H1 (cell line): ENCODE measurements around the gene RNF126. TPM values are rescaled to one million over a fixed set of nuclear protein-coding genes. Genes with fewer than 3 reads are reported as not detected.
A peak's percentile ranks its signal among the peaks of the same experiment; 100 is the strongest.

Source experiments
- CTCF ChIA-PET: fragments of 300-600 bp; sonication (Branson Sonifier 250); formaldehyde crosslinking; loops from one replicate; lab custom pipeline; 2021; ENCODE audit not compliant: partially characterized antibody; lab: Charles Lee
- POLR2A ChIA-PET: fragments of 300-600 bp; sonication (Branson Sonifier 250); formaldehyde crosslinking; loops from one replicate; lab custom pipeline; 2021; ENCODE audit warnings: inconsistent platforms; ENCODE audit not compliant: partially characterized antibody; lab: Charles Lee
- DNase-seq, 2 experiments: peaks; one replicate each; pipeline versions ENCODE4 v3.0.0 to v3.0.0-alpha.2; 2010 to 2022; ENCODE audit warnings: low spot score in 2 of 2, low read depth in 1 of 2, mixed read lengths in 1 of 2
- FAIRE-seq: peaks from 2 replicates; lab custom pipeline; 2011; peaks lifted over from hg19 to GRCh38; lab: Jason Lieb, UNC
- H2AFZ ChIP-seq: 2 replicates; pipeline ENCODE4 v1.8.1; 2012; ENCODE audit warnings: low read length, inconsistent platforms
- H2AK5ac ChIP-seq: 2 replicates; pipeline ENCODE4 v1.6.1; 2013; ENCODE audit warnings: low read depth, low read length
- H2BK120ac ChIP-seq: replicated peaks from 2 replicates; pipeline ENCODE3; 2013; ENCODE audit warnings: low read depth, low read length, inconsistent platforms
- H2BK12ac ChIP-seq: 2 replicates; pipeline ENCODE4 v1.6.1; 2013; ENCODE audit warnings: low read depth, low read length
- H2BK15ac ChIP-seq: 2 replicates; pipeline ENCODE4 v1.6.1; 2013; ENCODE audit warnings: low read length
- H2BK20ac ChIP-seq: 2 replicates; pipeline ENCODE4 v1.6.1; 2013; ENCODE audit warnings: low read length
- H2BK5ac ChIP-seq: 2 replicates; pipeline ENCODE4 v1.6.1; 2013; ENCODE audit warnings: low read depth, low read length
- H3K14ac ChIP-seq: 2 replicates; pipeline ENCODE4 v1.6.1; 2013; ENCODE audit warnings: inconsistent platforms; ENCODE audit not compliant: insufficient read length
- H3K18ac ChIP-seq: 2 replicates; pipeline ENCODE4 v1.6.1; 2013; ENCODE audit warnings: low read length; ENCODE audit errors: extremely low read depth
- H3K23ac ChIP-seq: 2 replicates; pipeline ENCODE4 v1.6.1; 2013; ENCODE audit warnings: inconsistent platforms; ENCODE audit not compliant: insufficient read length
- H3K23me2 ChIP-seq: 2 replicates; pipeline ENCODE4 v1.6.1; 2013; ENCODE audit warnings: low read depth, low read length
- H3K27ac ChIP-seq: 2 replicates; pipeline ENCODE4 v1.6.1; 2011; ENCODE audit warnings: low read depth, low read length, inconsistent platforms
- H3K27me3 ChIP-seq, 4 experiments: replicated peaks in 1 of 4; 1 replicate in 1 of 4; 2 replicates in 3 of 4; pipeline versions ENCODE4 v1.6.1 to v1.8.1; 2011 to 2013; ENCODE audit warnings: low read length in 3 of 4, mild to moderate bottlenecking in 3 of 4, inconsistent platforms in 2 of 4, mixed read lengths in 2 of 4, moderate library complexity in 1 of 4; ENCODE audit not compliant: control insufficient read depth in 3 of 4, insufficient read depth in 3 of 4; ENCODE audit errors: extremely low read depth in 1 of 4
- H3K36me3 ChIP-seq, 4 experiments: 2 replicates each; pipeline versions ENCODE4 v1.6.1 to v1.8.1; 2011 to 2013; ENCODE audit warnings: mild to moderate bottlenecking in 4 of 4, low read length in 3 of 4, moderate library complexity in 2 of 4, control low read depth in 1 of 4, inconsistent platforms in 1 of 4; ENCODE audit not compliant: insufficient read depth in 4 of 4, control insufficient read depth in 2 of 4
- H3K4ac ChIP-seq: replicated peaks from 2 replicates; pipeline ENCODE3; 2013; ENCODE audit warnings: low read length, low read depth, mixed read lengths, inconsistent platforms; ENCODE audit not compliant: insufficient read length
- H3K4me1 ChIP-seq, 4 experiments: replicated peaks in 1 of 4; 1 replicate in 1 of 4; 2 replicates in 3 of 4; pipeline versions ENCODE4 v1.6.1 to v1.8.1; 2011 to 2013; ENCODE audit warnings: low read length in 3 of 4, inconsistent platforms in 2 of 4, mixed read lengths in 1 of 4; ENCODE audit not compliant: insufficient read depth in 4 of 4, control insufficient read depth in 3 of 4
- H3K4me2 ChIP-seq, 2 experiments: 2 replicates each; pipeline versions ENCODE4 v1.6.1 to v1.8.1; 2011 to 2013; ENCODE audit warnings: low read depth in 2 of 2, low read length in 2 of 2, control low read depth in 1 of 2, inconsistent platforms in 1 of 2, mild to moderate bottlenecking in 1 of 2; ENCODE audit not compliant: insufficient read depth in 1 of 2
- H3K4me3 ChIP-seq, 4 experiments: fragments of 200-600, 300-600 bp in 1 of 4; sonication (generic), shearing (Covaris generic), sonication (Bioruptor Twin) in 1 of 4; 2 replicates each; pipeline versions ENCODE4 v1.5.1 to v1.8.1; 2011 to 2016; ENCODE audit warnings: low read length in 4 of 4, low read depth in 3 of 4, control low read depth in 2 of 4, inconsistent platforms in 2 of 4, mild to moderate bottlenecking in 2 of 4, mixed read lengths in 1 of 4, moderate library complexity in 1 of 4; ENCODE audit not compliant: insufficient read depth in 2 of 4; ENCODE audit errors: extremely low read depth in 1 of 4
- H3K56ac ChIP-seq: replicated peaks from 2 replicates; pipeline ENCODE3; 2013; ENCODE audit warnings: low read depth, mild to moderate bottlenecking, mixed read lengths, low read length, inconsistent platforms; ENCODE audit not compliant: insufficient read length
- H3K79me1 ChIP-seq: 2 replicates; pipeline ENCODE4 v1.6.1; 2013; ENCODE audit warnings: low read depth, low read length, control low read depth
- H3K79me2 ChIP-seq, 2 experiments: 2 replicates each; pipeline versions ENCODE4 v1.6.1 to v1.8.1; 2012 to 2013; ENCODE audit warnings: low read length in 2 of 2, mild to moderate bottlenecking in 2 of 2, inconsistent platforms in 1 of 2; ENCODE audit not compliant: insufficient read depth in 2 of 2, control insufficient read depth in 1 of 2
- H3K9ac ChIP-seq, 4 experiments: replicated peaks in 1 of 4; 1 replicate in 1 of 4; 2 replicates in 3 of 4; pipeline versions ENCODE4 v1.6.1 to v1.8.1; 2011 to 2013; ENCODE audit warnings: low read depth in 3 of 4, low read length in 3 of 4, control low read depth in 2 of 4, mild to moderate bottlenecking in 2 of 4, moderate library complexity in 2 of 4, inconsistent platforms in 1 of 4; ENCODE audit errors: extremely low read depth in 1 of 4
- H3K9me3 ChIP-seq, 2 experiments: 2 replicates each; pipeline versions ENCODE4 v1.6.1 to v1.8.1; 2012 to 2013; ENCODE audit warnings: mild to moderate bottlenecking in 2 of 2, moderate library complexity in 2 of 2, control low read depth in 1 of 2, inconsistent platforms in 1 of 2, low read depth in 1 of 2, low read length in 1 of 2, mixed read lengths in 1 of 2; ENCODE audit not compliant: insufficient read depth in 2 of 2
- H4K20me1 ChIP-seq, 2 experiments: replicated peaks in 1 of 2; 2 replicates each; pipeline versions ENCODE3 to v1.8.1; 2011 to 2013; ENCODE audit warnings: inconsistent platforms in 2 of 2, low read length in 2 of 2, mild to moderate bottlenecking in 1 of 2; ENCODE audit not compliant: insufficient read depth in 2 of 2, control insufficient read depth in 1 of 2
- H4K5ac ChIP-seq: 2 replicates; pipeline ENCODE4 v1.6.1; 2013; ENCODE audit warnings: low read length, low read depth, mixed read lengths, inconsistent platforms; ENCODE audit not compliant: insufficient read length
- H4K8ac ChIP-seq: 2 replicates; pipeline ENCODE4 v1.8.0; 2013; ENCODE audit warnings: mild to moderate bottlenecking, moderate library complexity, low read length, inconsistent platforms; ENCODE audit not compliant: insufficient read depth; ENCODE audit errors: extremely low read depth
- H4K91ac ChIP-seq: replicated peaks from 2 replicates; pipeline ENCODE3; 2013; ENCODE audit warnings: low read length, mixed read lengths, inconsistent platforms; ENCODE audit not compliant: insufficient read length
- CBX5 ChIP-seq: fragments of 300-800, 300-1000 bp; sonication (generic); IDR thresholded peaks from 2 replicates; pipeline ENCODE4 v1.7.1; 2016; ENCODE audit warnings: antibody characterized with exemption, low read length, low read depth
- EGR1 ChIP-seq: IDR thresholded peaks from 2 replicates; pipeline ENCODE4 v1.6.1; 2011; ENCODE audit warnings: low read depth, low read length, borderline replicate concordance
- KDM1A ChIP-seq: fragments of 200-600, 300-600 bp; sonication (generic); IDR thresholded peaks from 2 replicates; pipeline ENCODE4 v1.7.1; 2016; ENCODE audit warnings: mild to moderate bottlenecking, low read length, borderline replicate concordance
- NANOG ChIP-seq: IDR thresholded peaks from 2 replicates; pipeline ENCODE4 v1.6.1; 2011; ENCODE audit warnings: low read length, low read depth, mild to moderate bottlenecking, inconsistent platforms; ENCODE audit not compliant: insufficient read depth, poor library complexity, severe bottlenecking
- NRF1 ChIP-seq: IDR thresholded peaks from 2 replicates; pipeline ENCODE4 v1.6.1; 2011; ENCODE audit warnings: mild to moderate bottlenecking, low read depth, low read length, improper control_type of control experiment
- PHF8 ChIP-seq: fragments of 200-600 bp; sonication (generic); conservative IDR thresholded peaks from 2 replicates; pipeline ENCODE4 v1.7.1; 2012; ENCODE audit warnings: low read depth, mild to moderate bottlenecking, inconsistent platforms, low read length, moderate library complexity
- SIN3A ChIP-seq, 2 experiments: IDR thresholded peaks in 1 of 2; conservative IDR thresholded peaks in 1 of 2; 2 replicates each; pipeline ENCODE4 v1.6.1; 2011 to 2012; ENCODE audit warnings: low read length in 2 of 2, improper control_type of control experiment in 1 of 2, low read depth in 1 of 2, mild to moderate bottlenecking in 1 of 2
- SRF ChIP-seq: IDR thresholded peaks from 2 replicates; pipeline ENCODE4 v1.6.1; 2011; ENCODE audit warnings: mild to moderate bottlenecking, low read depth, low read length, moderate library complexity
- TAF7 ChIP-seq: optimal IDR thresholded peaks from 2 replicates; pipeline ENCODE3; 2011; ENCODE audit warnings: low read depth, mild to moderate bottlenecking, inconsistent platforms, low read length, moderate library complexity, borderline replicate concordance
- TEAD4 ChIP-seq: IDR thresholded peaks from 2 replicates; pipeline ENCODE4 v1.6.1; 2012; ENCODE audit warnings: low read depth, low read length, inconsistent platforms, mixed read lengths
- WGBS, 2 experiments: shearing (Covaris generic) in 1 of 2; methylation state at CpG; one replicate each; pipeline versions ENCODE4 v1.1.6 to v1.1.7; 2013 to 2015; ENCODE audit warnings: low lambda C conversion rate in 2 of 2, mixed read lengths in 2 of 2, inconsistent platforms in 1 of 2, low coverage in 1 of 2, missing lambda C conversion rate in 1 of 2; ENCODE audit not compliant: insufficient replicate concordance in 2 of 2, insufficient coverage in 1 of 2, insufficient read length in 1 of 2; ENCODE audit errors: extremely low coverage in 1 of 2, missing lambda C conversion rate in 1 of 2; 5-methylcytosine and 5-hydroxymethylcytosine counted together
- polyA plus RNA-seq, 7 experiments: library from polyadenylated mRNA; depleted of rRNA in 3 of 7; stranded (reverse) in 5 of 7; unstranded in 2 of 7; fragments of >200 nt in 5 of 7; fragments of 200-250 nt in 2 of 7; gene quantifications; 1 replicate in 5 of 7; 2 replicates in 1 of 7; 4 replicates in 1 of 7; pipeline versions ENCODE4 v1.2.1 to v1.2.3, GENCODE V29; 2011 to 2013; ENCODE audit warnings: missing spikeins in 2 of 7, mixed read lengths in 2 of 7
- total RNA-seq: library from RNA; stranded (reverse); fragmentation: NEBNext Ultra II Directional; extraction: Animal tissue kit (Norgen Biotek cat#: 25700); gene quantifications from 2 replicates; pipeline ENCODE4 v1.2.1, GENCODE V29; 2021

The RNF126 gene
- total and polyA plus RNA-seq, 2 of the 8 experiments (the other 6 are each of a cell fraction or from before 2014, with no cell fraction given) = 21.8 to 68.0 TPM

DNA sequence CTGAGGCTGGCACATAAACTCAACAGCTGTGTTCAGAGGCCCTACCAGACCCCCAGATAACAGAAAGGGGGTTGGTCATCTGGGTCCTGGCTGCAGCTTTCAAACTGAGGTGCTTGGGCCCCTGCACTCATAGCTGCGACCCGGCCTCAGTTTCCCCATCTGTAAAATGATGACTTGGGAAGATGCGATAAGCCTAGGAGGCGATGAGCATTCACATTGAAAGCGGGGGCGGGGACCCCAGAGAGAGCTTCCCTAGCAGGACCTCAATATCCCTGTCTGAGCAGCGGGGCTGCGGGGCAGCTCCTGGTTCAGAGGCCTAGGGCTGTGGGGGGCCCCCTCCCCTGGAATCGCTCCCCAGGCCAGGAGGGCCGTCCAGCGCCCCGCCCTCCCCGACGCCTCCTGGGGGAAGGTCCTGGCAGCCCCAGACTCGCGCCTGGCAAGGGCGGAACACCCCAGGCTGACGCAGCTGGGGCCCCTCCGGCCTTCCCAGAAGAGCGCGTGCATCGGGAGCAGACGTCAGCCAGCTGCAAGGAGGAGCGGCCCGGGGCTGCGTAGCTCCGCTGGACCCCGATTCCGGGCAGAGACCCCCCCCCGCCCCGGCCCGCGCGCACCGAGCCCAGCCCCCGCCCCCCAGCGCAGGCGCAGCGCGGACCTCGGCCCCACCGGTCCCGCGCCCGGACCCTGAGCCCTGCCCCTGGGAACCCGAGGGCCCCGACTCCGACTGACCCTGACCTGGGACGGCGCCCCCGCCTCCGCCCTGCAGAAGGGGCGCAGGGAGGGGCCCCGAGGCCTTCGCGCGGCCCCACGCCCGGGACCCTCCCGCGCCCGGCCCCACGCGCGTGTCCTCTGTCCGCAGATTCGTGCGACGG lies 16.6 kb upstream of the RNF126 start:
- H2BK20ac ChIP-seq = no peak overlapping the region
- peak overlapping the region; percentile 43 for H4K5ac ChIP-seq
- H2BK120ac ChIP-seq = no peak overlapping the region
- peak overlapping the region; percentile 19 for H3K18ac ChIP-seq
- H3K79me2 ChIP-seq = no peaks in the 10 kb centered on the region
- H3K9ac ChIP-seq = peak overlapping the region in 3 of 4 experiments; percentile 51 to 90 (median 68); a peak in 3 of 7 replicates
- 12% methylated on average over 20 of the region's 69 CpGs; no CpG with 5 or more reads in 1 of the 2 experiments for WGBS, 2 experiments
- no peak overlapping the region; the same call in 1 of the 2 replicates for H4K8ac ChIP-seq
- H2BK5ac ChIP-seq = no peak overlapping the region
- peak overlapping the region; percentile 43 to 80 for H3K4me2 ChIP-seq
- H2BK12ac ChIP-seq = no peak overlapping the region
- H3K79me1 ChIP-seq = 0 out of 2 replicates have a peak, but pooled peaks cover 3% of the 10 kb centered on the region
- peaks cover 0 to 10% (median 1%) of the 10 kb centered on the region in 4 experiments; a peak in 4 of 7 replicates for H3K4me1 ChIP-seq
- no peaks in the 10 kb centered on the region for H3K9me3 ChIP-seq
- POLR2A ChIA-PET = interaction anchor here (1.1 to 2.4 kb wide), 6 partner anchors 9 to 107 kb away, joined by 3 to 11 read pairs (median 7); partner anchors contain the start of genes BSG and PALM
- H3K56ac ChIP-seq = peak overlapping the region; percentile 59
- no peak overlapping the region for H2AK5ac ChIP-seq
- H3K27me3 ChIP-seq = peaks cover 0 to 21% (median 10%) of the 10 kb centered on the region in 4 experiments; a peak in 5 of 7 replicates
- DNase-seq (no peak), FAIRE-seq (no peak)
- no peak overlapping the region for H2BK15ac ChIP-seq
- H2AFZ ChIP-seq = no peak overlapping the region; the same call in 1 of the 2 replicates
- no peak overlapping the region for H3K14ac ChIP-seq
- H4K91ac ChIP-seq = peak overlapping the region; percentile 54
- no peaks in the 10 kb centered on the region for H3K36me3 ChIP-seq
- H3K27ac ChIP-seq = peak overlapping the region; percentile 77; the same call in 1 of the 2 replicates
- H3K23ac ChIP-seq = no peak overlapping the region
- peaks cover 0 to 7% of the 10 kb centered on the region in 2 experiments for H4K20me1 ChIP-seq
- H3K4me3 ChIP-seq = peak overlapping the region; percentile 50 to 97 (median 59)
- H3K4ac ChIP-seq = no peak overlapping the region
- peaks cover 6% of the 10 kb centered on the region; the same call in 1 of the 2 replicates for H3K23me2 ChIP-seq
- CTCF ChIA-PET = interaction anchor here (0.8 to 1.8 kb wide), 7 partner anchors 10 to 54 kb away, joined by 4 to 16 read pairs (median 4); no protein-coding TSS in a partner anchor
- TF ChIP-seq CBX5 (no peak), SIN3A (conservative IDR thresholded peaks at IDR 0.05 in 1 of 2, IDR thresholded peaks at IDR 0.05 in 1 of 2; ENCODE audit: low read depth in 1 of 2, low read length in 2 of 2) (0 out of 4 replicates have a peak, but pooled peaks of 1 of the 2 experiments have one; percentile 25), NANOG (no peak), NRF1 (peak; percentile 4; the same call in 1 of the 2 replicates), PHF8 (peak; percentile 48), SRF (no peak), TEAD4 (no peak), EGR1 (0 out of 2 replicates have a peak, but pooled peaks have one; percentile 6), KDM1A (no peak), TAF7 (no peak)
